NCI-H128 (cell line): ENCODE data around the gene FARP1.
A peak's percentile ranks its signal among the peaks of the same experiment; 100 is the strongest.
"Not testable (repeated sequence)": the region's sequence is repeated elsewhere in the genome, so short reads cannot be mapped to it uniquely, and the experiment has no call there.

Experiments
- DNase-seq: peaks from one replicate; lab custom pipeline; 2025; ENCODE audit not compliant: unreplicated experiment; lab: John Stamatoyannopoulos, UW

FARP1 gene

DNA sequence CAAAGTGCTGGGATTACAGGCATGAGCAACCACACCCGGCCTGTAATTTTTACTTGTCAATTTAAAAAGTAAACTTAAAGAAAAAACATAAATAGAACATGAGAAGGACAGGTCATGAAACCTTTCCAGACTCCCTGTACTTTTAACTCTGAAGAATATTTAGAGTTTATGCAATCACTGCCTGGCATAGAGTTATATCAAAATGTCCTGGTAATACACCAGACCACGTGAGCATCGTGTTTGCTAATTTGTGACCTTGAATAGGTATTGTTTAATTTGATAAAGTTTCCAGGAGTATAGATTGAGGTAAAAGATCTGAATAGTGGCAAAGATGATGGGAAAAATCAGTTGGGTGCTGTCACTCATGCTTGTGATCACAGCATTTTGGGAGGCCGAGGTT is 115.3 kb downstream of the FARP1 start:
- no peak for DNase-seq

DNA sequence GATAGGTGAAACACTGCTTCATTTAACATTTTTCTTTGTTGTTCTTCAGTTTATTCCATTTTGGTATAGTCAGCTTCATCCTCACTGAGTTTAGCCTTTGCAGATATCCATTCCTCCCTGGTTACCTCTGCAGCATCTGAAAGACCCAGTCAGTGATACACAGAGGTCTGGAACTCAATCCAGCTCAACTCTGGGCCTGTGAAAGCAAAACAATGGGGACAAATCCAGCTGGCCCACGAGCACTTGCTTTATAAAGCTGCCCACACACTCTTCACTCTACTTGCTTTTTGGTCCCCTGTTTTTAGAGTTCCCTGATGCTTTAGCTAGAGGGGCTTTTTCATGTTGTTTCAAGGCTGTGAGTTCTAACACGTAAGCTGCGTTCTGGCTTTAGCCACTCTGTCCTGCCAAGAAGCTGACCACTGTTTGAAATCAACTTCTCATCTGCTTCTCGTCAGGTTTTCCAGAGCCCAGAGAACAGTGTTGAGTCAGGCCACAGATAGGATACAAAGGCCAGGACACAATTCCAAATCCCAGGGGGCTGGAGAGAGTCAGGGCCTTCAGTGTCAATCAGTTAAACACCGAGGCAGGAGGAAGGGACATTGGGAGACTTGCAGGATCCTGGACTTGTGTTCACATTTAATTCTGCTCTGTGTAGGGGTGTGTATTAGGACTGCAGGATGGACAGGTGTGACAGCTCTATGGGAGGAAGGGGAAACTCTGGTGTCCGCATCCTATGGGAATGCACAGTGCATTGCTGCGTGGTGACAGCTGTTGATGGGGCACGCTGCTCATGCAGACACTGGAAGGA is 117.7 kb downstream of the FARP1 start:
- no peak for DNase-seq

DNA sequence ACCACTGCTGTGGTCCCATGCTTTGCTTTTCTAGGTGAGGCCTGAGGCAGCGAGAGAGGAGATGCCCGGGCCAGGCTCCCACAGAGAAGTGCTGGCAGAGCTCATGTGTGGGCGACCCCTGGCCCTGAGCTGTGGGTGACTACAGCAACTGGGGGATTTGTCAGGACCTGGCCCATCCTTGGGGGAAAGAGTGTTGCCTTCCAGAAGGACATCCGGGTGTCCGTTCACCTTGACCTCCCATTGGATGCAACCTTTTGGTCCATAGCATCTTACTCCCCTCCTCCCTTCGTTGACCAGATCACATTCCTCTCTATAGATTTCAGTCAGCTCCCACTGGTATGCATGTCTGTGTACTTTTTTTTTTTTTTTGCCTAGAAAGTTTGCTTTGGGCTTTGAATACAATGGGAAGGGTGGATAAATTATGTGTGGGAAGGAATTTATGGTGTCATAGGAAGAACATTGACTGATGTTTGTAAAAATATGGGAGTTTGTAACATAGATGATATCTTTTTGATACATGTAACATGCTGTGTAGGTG is 118.3 kb downstream of the FARP1 start:
- DNase-seq: no peak

DNA sequence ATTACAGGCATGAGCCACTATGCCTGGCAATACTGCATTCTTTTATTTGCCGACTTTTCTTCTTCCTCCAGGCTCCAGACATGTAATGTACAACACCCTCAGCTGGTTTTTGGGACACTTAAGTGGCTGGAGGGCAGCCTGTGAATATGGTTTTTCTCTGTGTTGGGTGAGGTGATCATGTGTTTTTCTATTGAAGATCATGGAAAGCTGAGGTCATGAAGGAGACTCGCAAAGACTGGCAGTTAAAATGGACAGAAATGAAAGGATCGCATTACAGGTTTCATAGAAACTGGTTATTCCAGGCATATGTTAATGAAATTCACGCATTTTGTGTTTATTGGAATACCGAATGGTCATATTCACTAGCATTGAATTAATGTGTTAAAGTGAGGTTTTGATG is 119.4 kb downstream of the FARP1 start:
- DNase-seq: no peak

DNA sequence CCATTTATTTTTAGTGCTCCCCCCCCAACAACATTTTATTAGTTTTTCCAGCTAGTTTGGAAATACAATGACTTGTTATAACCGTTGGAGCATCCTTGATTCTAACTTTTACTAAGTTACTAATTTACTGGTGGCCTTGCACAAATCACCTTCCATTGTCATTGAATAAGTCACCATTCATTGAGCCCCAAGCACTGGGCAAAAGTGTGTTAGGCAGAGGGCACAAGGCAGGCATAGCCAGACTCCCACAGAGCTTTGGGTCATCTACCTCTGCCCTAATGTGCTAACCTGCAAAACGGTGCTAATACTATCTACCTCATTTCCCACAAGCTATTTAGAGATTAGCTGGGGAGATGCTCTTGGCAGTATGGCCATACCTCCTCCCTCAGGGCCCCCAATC is 120.9 kb downstream of the FARP1 start:
- DNase-seq: no peak

DNA sequence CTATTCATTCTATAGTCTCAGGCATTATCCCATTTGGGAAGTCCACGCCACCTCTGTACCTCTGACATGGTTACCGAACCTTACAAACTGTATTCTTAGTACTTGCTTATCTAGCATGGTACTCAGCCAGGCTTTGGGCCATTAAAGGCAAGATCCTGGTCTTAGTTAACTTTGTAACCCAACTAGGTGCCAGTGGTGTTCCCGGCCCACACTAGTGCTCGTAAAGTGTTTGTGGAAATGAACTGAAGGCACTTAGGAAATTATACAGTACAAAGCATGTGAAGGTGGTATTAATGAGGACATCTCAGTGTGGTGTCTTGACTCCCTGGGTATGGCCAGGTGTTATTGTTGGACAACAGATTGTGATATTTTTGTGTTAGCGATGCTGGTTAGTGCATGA is 122.0 kb downstream of the FARP1 start:
- DNase-seq: no peak

DNA sequence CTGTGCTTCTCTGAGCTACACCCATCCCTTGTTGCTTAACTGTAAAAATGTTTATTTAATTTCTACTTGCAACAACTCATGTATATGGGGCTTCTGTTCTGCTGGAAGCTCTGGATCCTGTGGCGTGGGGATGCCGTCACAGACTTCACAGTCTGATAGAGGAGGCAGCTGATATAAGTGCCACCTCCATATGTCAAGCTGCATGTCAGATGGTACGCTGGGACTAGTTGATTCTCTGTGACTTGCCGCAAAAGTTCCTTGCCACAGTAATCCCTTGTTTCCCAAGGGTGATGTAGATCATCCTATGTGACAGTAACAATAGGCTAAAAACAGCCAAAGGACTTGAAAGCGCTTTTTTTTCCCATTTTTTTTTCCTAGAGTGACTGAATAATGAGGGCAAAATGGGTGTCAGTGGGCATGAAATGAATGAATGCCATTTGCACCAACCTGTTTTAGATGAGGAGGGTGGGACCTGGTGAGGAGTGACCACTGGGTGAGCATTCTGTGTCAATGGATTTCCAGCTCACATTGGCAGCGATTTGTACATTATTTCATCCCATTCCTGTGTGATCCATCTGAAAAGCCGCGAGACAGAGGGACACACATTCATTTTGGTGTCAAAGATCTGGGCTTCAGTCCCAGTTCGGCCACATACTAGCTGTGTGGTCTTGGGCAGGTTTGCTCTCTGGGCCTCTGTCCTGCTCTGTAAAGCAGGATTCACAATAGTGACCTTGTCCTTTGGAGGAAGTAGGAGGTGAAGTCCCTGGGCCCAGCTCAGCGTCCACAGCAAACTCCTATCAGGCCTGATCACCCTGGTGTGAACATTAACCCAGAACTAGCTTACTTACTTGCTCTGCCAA is 123.0 kb downstream of the FARP1 start:
- DNase-seq: no peak

DNA sequence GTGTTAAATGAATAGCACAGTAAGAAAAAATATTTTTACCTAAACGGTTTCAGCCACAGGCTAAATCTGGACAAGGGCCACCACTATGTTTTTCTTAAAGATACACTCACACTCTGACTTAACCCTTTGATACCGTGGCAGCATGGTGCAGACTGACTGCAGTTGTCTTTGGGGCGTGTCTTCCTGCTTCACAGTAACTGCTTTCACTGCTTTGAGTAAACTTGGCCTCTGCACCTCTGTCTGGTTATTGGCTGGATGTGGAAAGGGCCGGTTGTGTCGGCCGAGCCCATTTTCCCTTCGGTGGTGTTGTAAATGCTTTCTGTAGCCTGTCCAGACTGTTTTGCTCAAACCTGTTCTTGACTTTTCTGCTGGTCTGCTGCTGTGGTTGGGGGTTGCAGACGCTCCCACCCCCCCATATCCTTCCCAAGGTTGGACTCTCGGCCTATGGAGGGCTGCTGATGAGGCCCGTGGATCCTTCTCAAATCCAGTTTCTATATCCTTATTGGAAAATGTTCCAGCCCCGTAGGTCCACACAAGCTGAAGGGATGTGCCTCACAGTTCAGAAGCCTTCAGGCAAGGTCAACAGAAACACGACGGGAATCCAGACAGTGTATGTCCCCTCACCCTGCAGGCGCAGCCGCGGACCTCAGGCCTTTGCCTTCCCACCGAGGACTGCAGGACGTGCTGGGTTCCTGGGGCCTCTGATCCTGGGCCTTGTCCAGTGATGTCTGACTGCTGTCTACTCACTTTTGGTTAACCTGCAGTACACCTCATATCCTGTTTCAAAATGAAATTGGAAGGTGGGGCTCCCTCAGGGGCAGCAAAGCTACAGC is 124.4 kb downstream of the FARP1 start:
- no peak for DNase-seq

DNA sequence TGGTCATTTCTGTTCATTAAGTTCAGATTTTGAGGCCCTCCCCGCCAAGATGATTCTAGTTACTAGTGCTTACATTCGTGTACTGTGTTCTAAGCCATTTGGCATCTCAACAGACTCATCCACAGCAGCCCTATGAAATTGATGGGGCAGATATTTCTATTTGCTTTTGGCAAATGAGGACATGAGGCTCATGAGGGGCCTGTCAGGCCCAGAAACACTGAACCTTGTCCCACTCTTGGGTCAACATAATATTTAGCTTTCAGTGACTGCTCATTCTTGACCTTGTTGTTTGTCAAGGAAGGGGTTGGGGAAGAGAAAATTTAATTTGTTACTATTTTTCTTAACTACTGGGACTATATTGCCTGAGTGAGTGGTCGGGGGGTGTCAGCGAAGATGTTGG is 126.5 kb downstream of the FARP1 start:
- no peak for DNase-seq

DNA sequence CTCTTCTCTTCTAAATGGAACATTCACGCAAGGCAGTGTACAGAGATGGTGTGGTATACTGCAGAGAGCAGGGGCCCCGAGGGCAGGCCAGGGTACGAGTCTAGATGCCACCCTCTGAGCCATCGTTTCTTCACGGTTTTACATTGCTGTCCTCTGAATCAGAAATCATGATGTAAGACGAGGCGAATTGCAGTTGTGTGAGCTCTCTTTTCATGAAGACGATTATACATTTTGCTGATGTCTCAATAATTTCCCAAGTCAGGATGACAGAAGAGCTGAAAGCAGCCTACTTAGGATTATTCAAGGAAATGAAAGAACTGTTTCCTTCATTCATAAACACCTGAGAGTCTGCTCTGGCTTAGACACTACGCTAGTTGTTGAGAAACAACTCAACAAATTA is 127.9 kb downstream of the FARP1 start:
- DNase-seq: no peak

DNA sequence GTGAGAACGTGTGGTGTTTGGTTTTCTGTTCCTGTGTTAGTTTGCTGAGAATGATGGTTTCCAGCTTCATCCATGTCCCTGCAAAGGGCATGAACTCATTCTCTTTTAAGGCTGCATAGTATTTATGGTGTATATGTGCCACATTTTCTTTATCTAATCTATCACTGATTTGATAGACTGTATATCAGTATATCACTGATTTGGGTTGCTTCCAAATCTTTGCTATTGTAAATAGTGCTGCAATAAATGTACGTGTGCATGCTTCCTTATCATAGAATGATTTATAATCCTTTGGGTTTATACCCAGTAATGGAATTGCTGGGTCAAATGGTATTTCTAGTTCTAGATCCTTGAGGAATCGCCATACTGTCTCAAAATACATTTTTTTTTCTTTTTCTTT is 128.8 kb downstream of the FARP1 start:
- DNase-seq: not testable (repeated sequence)

DNA sequence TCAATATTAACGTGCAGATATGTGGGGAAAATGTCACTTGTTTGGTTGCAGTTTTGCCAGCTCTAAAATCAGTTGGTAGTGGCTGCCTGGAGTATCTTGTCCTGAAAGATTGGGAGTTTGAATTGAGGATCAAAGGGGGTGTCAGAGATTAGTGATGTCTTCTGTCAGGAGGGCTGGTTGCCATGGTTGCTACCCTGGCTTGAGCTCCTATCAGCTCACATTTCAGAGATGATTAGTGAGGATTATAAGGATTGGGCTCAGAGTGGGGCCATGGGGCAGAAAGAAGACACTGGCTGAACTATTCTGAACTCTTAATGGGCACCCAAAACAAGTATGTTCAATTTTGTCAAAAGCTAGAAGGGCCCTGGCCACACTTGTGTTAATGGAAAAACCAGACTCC is 129.7 kb downstream of the FARP1 start:
- no peak for DNase-seq

DNA sequence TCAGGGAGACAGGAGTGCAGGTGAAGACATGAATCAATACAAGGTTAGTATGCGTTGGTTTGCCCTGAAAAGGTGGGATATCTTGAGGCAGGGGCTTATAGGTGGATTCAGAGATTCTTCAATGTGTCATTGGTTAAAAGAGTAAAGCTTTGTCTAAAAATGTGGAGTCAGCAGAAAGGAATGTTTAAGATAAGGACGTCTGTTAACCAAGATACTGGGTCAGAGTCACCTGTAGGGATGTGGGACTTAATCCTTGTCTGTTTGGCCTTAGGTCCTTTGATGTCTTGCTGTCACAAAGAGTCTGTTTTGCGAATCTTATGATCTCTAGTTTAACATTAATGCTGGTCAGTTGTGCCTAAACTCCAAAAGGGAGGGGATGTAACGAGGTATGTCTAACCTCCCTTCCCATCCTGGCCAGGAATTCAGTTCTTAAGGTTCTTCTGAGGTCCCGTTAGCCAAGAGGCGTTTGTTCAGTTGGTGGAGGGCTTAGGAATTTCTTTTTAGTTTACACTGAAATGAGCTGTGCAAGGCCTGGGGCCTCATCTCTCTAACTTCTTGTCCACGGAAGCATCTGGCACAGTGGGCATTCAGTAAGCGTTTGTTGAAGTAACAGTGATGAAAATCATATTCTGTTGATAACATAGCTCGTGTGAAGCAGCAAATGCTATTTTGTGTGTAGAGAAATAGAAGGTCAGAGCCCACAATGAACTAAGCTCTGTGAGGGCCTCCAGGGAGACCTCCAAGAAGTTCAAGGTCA is 130.4 kb downstream of the FARP1 start:
- DNase-seq: no peak

DNA sequence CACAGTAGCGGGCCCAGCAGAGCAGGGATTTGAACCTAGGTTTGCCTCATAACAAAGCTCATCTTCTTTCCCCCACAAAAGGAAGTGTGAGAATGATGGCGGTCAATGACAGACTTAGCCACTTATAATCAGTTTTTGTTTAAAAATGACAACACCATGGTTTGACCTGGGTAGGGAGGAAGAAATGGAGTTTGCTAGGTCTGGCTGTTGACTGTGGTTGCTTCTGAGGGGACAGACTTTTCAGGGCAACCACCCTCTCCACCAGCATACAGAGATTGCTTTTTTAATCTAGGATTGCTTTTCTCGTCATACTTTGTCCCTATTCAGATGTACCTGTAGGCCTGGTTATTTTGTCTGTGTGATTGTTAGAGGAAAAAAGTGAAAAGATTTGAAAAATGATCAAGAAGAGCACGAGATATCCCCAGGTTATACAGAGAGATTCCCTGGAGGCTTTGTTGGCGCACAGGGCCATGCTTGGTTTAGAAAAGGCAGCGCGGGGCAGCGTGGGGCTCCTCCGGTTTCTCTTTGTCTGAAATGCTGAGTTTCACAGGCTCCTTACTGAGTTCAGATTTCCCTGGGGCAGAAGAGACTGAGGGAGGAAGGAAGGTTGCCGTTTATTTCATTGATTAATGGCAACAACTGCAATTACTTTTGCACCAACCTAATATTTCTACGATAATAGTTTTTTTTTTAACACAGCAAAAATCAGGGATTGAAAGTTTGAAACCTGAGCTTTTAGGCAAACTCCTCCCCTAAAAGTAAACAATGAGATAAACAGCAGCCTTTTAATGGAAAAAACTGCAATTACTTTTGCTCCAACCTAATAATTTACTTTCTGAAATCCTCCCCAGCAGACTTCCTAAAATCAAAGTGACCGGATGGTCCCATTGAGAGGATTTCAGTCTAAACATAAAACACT is 131.2 kb downstream of the FARP1 start:
- DNase-seq: peak; percentile 20

DNA sequence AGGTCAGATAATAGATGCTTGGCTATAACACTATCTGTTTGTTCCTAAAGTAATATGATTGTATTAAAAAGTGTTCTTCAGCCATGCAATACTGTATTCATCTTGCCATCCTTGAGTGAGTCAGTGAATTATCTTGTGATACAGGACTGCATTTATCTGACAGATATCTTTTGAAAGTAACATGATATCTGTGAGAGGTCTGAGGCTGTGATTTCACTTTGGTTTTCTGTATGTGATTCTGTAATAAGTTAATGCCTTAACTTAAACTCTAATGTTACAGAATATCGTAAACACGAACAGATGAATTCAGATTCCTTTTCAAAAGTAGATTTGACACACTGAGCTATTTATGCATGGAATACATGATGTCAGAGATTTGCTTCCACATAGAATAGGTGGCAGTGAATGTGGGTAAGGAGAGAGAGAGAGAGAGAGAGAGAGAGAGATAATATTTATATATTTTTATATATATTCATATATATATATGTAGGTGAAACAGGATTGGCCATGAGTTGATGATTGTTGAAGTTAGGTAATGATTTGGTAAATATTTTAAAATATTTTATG is 132.1 kb downstream of the FARP1 start:
- DNase-seq: no peak

DNA sequence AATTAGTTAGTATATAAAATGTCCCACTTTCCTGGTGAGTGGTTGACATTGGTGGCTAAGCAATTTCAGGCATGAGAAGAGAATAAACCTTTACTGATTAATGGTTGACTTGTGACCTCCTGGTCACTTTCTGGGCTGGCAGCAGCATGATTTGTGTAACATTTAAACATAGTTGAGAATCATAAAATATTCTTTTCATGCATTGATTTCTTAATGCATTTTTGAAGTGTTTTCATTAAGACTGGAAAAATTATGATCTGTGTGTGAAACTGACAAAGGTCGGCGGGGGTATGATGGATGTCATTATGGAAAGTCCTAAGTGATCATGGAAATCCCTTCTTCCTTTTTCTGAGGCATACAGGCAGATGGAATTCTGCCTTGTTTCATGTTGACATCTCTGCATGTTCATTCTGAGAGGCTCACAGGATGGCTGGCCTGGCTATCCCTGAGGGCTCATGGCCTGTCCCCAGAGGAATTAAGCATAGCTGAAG is 132.8 kb downstream of the FARP1 start:
- DNase-seq: no peak

DNA sequence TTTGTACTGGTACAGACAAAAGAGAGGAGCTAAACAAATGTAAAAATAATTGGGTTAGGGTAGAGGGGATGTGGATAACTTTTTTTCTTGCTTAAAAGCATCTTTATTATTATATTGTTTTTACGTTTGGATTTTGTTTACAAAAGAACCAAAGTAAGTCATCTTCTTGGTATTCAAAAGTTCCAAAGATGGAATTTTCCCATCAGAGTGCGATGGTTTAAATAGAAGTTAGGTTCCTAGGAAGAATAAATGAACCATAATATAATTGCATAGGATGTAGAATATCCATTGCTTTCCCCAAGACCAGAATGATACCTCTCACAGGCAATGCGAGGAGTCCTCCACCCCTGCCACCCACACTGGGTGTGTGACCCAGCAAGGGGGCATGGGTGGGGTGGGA is 133.6 kb downstream of the FARP1 start:
- DNase-seq: no peak

DNA sequence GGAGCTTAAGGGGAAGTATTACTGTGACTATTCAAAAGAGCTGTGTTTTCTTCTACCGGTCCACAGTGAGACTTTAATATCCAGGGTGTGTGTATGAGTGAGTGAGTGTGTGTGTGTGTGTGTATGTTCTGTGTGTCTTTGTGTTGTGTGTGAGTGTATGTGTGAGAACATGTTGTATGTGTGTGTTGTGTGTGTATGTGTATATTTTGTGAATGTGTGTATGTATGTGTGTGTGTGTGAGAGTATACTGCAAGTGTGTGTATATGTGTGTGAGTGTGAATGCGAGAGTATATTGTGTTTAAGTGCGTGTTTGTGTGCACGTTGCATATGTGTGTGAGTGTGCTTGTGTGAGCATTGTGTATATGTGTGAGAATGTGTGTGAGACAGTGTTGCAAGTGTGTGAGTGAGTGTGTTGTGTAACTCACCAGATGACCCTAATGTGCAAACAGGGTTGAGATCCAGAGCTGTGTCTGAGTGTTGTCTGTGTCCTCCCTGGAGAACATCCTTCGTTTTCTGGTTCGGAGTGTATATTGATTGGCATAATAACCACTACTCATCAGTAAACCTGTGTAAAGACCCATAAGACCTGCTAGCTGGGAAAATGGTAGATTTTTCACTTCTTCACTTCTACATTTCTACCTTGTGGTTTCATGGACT is 135.3 kb downstream of the FARP1 start:
- DNase-seq: no peak
